Measurements from ENCODE around the gene DYNC1LI1. TPM values are rescaled to one million over a fixed set of nuclear protein-coding genes. Genes with fewer than 3 reads are reported as not detected.
A peak's percentile ranks its signal among the peaks of the same experiment; 100 is the strongest.

Gene DYNC1LI1
- total and polyA plus RNA-seq, 2 donors (not counting 1 experiment from before 2014, with no cell fraction given), result 44.1 to 49.8 TPM

- no peak for TF ChIP-seq EZH2 (IDR thresholded peaks at IDR 0.05; ENCODE audit: low read length, missing control alignments)
- TF ChIP-seq, protein P1, sequence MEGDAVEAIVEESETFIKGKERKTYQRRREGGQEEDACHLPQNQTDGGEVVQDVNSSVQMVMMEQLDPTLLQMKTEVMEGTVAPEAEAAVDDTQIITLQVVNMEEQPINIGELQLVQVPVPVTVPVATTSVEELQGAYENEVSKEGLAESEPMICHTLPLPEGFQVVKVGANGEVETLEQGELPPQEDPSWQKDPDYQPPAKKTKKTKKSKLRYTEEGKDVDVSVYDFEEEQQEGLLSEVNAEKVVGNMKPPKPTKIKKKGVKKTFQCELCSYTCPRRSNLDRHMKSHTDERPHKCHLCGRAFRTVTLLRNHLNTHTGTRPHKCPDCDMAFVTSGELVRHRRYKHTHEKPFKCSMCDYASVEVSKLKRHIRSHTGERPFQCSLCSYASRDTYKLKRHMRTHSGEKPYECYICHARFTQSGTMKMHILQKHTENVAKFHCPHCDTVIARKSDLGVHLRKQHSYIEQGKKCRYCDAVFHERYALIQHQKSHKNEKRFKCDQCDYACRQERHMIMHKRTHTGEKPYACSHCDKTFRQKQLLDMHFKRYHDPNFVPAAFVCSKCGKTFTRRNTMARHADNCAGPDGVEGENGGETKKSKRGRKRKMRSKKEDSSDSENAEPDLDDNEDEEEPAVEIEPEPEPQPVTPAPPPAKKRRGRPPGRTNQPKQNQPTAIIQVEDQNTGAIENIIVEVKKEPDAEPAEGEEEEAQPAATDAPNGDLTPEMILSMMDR (conservative IDR thresholded peaks at IDR 0.05 in 1 of 2, IDR thresholded peaks at IDR 0.05 in 1 of 2; ENCODE audit: low read depth in 1 of 2, low read length in 2 of 2), result no peak
- Histone ChIP-seq H3K9ac (ENCODE audit: insufficient read depth, low read length) (no peak overlapping the region), H3K27me3 (ENCODE audit: control insufficient read depth, insufficient read depth, low read length) (no peaks in the 10 kb centered on the region)
These were observed 25.4 kb downstream of the DYNC1LI1 start for GRCh38 chr3:32545305-32545704.

DNA sequence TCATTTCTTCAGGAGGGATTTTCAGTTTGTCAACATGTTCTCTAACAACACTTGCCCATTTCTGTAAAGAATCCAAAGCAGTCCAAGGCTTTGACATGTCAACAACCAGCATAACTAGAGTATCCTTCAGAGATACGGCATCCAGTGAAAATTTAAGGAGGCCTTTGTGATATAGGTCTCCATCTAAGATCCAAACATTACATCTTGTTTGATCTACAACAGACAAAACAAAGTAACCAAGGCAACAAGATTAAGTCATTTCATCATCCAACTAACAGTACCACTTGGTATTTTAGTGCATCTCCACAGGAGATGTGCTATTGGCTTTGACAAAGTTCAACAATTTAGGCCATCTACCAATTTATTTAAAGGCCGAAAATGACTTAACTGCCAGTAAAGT is 25.8 kb downstream of the DYNC1LI1 start:
- Histone ChIP-seq H3K79me2 (ENCODE audit: control insufficient read depth, insufficient read depth, low read length) (peaks cover 19% of the 10 kb centered on the region), H3K36me3 (ENCODE audit: control insufficient read depth, insufficient read depth, low read length) (no peaks in the 10 kb centered on the region)
- TF ChIP-seq, protein P1 (conservative IDR thresholded peaks at IDR 0.05 in 1 of 2, IDR thresholded peaks at IDR 0.05 in 1 of 2; ENCODE audit: low read depth in 1 of 2, low read length in 2 of 2), result no peak
- no peak for TF ChIP-seq EZH2 (IDR thresholded peaks at IDR 0.05; ENCODE audit: low read length, missing control alignments)

More at GRCh38 chr3:32545305-32545704, 25.4 kb downstream of the DYNC1LI1 start:
- Histone ChIP-seq H3K4me1 (ENCODE audit: control insufficient read depth, extremely low read depth, insufficient read depth, low read length) (peaks cover 2% of the 10 kb centered on the region), H2AFZ (ENCODE audit: low read length) (no peak overlapping the region), H3K79me2 (ENCODE audit: control insufficient read depth, insufficient read depth, low read length) (peaks cover 20% of the 10 kb centered on the region), H3K27ac (ENCODE audit: insufficient read depth, low read length) (no peak overlapping the region), H3K36me3 (ENCODE audit: control insufficient read depth, insufficient read depth, low read length) (no peaks in the 10 kb centered on the region), H3K4me2 (ENCODE audit: extremely low read depth, insufficient read depth, low read length) (no peak overlapping the region), H3K9me3 (ENCODE audit: control insufficient read depth, insufficient read depth, low read depth, low read length) (no peaks in the 10 kb centered on the region), H4K20me1 (ENCODE audit: control insufficient read depth, extremely low read depth, insufficient read depth, low read length) (no peaks in the 10 kb centered on the region), H3K4me3 (replicated peaks in 1 of 4; ENCODE audit: control extremely low read depth in 1 of 4, insufficient read depth in 1 of 4, low read depth in 3 of 4, low read length in 4 of 4) (no peak overlapping the region)
- no peak for DNase-seq (ENCODE audit: low read depth in 2 of 2)

GRCh38 chr3:32542807-32543206 is 27.9 kb downstream of the DYNC1LI1 start:
- Histone ChIP-seq H2AFZ (ENCODE audit: low read length) (no peak overlapping the region), H3K4me2 (ENCODE audit: extremely low read depth, insufficient read depth, low read length) (no peak overlapping the region), H3K4me3 (replicated peaks in 1 of 4; ENCODE audit: control extremely low read depth in 1 of 4, insufficient read depth in 1 of 4, low read depth in 3 of 4, low read length in 4 of 4) (no peak overlapping the region), H3K4me1 (ENCODE audit: control insufficient read depth, extremely low read depth, insufficient read depth, low read length) (peaks cover 2% of the 10 kb centered on the region), H4K20me1 (ENCODE audit: control insufficient read depth, extremely low read depth, insufficient read depth, low read length) (no peaks in the 10 kb centered on the region), H3K9me3 (ENCODE audit: control insufficient read depth, insufficient read depth, low read depth, low read length) (no peaks in the 10 kb centered on the region), H3K9ac (ENCODE audit: insufficient read depth, low read length) (no peak overlapping the region), H3K36me3 (ENCODE audit: control insufficient read depth, insufficient read depth, low read length) (no peaks in the 10 kb centered on the region), H3K27me3 (ENCODE audit: control insufficient read depth, insufficient read depth, low read length) (no peaks in the 10 kb centered on the region), H3K79me2 (ENCODE audit: control insufficient read depth, insufficient read depth, low read length) (peaks cover 13% of the 10 kb centered on the region), H3K27ac (ENCODE audit: insufficient read depth, low read length) (no peak overlapping the region)
- no peak for DNase-seq (ENCODE audit: low read depth in 2 of 2)
- TF ChIP-seq, protein P1 (conservative IDR thresholded peaks at IDR 0.05 in 1 of 2, IDR thresholded peaks at IDR 0.05 in 1 of 2; ENCODE audit: low read depth in 1 of 2, low read length in 2 of 2), result no peak
- TF ChIP-seq EZH2 (IDR thresholded peaks at IDR 0.05; ENCODE audit: low read length, missing control alignments), result no peak

More for the DNA sequence above, 25.8 kb downstream of the DYNC1LI1 start:
- no peak overlapping the region for H2AFZ ChIP-seq (ENCODE audit: low read length)
- H3K4me3 ChIP-seq (replicated peaks in 1 of 4; ENCODE audit: control extremely low read depth in 1 of 4, insufficient read depth in 1 of 4, low read depth in 3 of 4, low read length in 4 of 4), result no peak overlapping the region
- no peak overlapping the region for H3K9ac ChIP-seq (ENCODE audit: insufficient read depth, low read length)
- H3K27ac ChIP-seq (ENCODE audit: insufficient read depth, low read length), result peak overlapping the region; percentile 67
- no peaks in the 10 kb centered on the region for H4K20me1 ChIP-seq (ENCODE audit: control insufficient read depth, extremely low read depth, insufficient read depth, low read length)
- H3K9me3 ChIP-seq (ENCODE audit: control insufficient read depth, insufficient read depth, low read depth, low read length), result no peaks in the 10 kb centered on the region
- peak in 1 of 2 donors; percentile 26 for DNase-seq (ENCODE audit: low read depth in 2 of 2)
- no peaks in the 10 kb centered on the region for H3K27me3 ChIP-seq (ENCODE audit: control insufficient read depth, insufficient read depth, low read length)
- peaks cover 2% of the 10 kb centered on the region for H3K4me1 ChIP-seq (ENCODE audit: control insufficient read depth, extremely low read depth, insufficient read depth, low read length)
- H3K4me2 ChIP-seq (ENCODE audit: extremely low read depth, insufficient read depth, low read length), result no peak overlapping the region
